SK-N-SH treated with all-trans-retinoic acid at 6 μM for 48 hours (cell line): ENCODE measurements around the gene FGF21.

Experiments used
- ATAC-seq: fragments of 200-7000 bp; cut with Tn5 transposase; 3 replicates; pipeline ENCODE4 v1.9.1; 2020; ENCODE audit warnings: mild to moderate bottlenecking, moderate library complexity
- ARNTL ChIP-seq: fragments of 450-650 bp; formaldehyde crosslinking; IDR thresholded peaks from 2 replicates; pipeline ENCODE4 v1.5.0; 2020; ENCODE audit warnings: low read depth, mild to moderate bottlenecking, moderate library complexity, borderline replicate concordance
- BACH2 ChIP-seq: fragments of 250-450 bp; sonication (Bioruptor Pico); IDR thresholded peaks from 2 replicates; pipeline ENCODE4 v1.9.0; 2021; ENCODE audit warnings: mild to moderate bottlenecking, borderline replicate concordance
- CSDC2 ChIP-seq: fragments of 250-450 bp; sonication (Bioruptor Pico); IDR thresholded peaks from 2 replicates; pipeline ENCODE4 v1.5.0; 2020; ENCODE audit warnings: mild to moderate bottlenecking, moderate library complexity
- ESRRG ChIP-seq: fragments of 250-450 bp; sonication (Bioruptor Pico); IDR thresholded peaks from 2 replicates; pipeline ENCODE4 v1.6.1; 2021; ENCODE audit warnings: mild to moderate bottlenecking
- GLIS3 ChIP-seq: fragments of 250-450 bp; sonication (Bioruptor Pico); IDR thresholded peaks from 2 replicates; pipeline ENCODE4 v1.5.0; 2020; ENCODE audit warnings: mild to moderate bottlenecking, moderate library complexity
- OSR1 ChIP-seq: fragments of 250-450 bp; sonication (Bioruptor Pico); IDR thresholded peaks from 2 replicates; pipeline ENCODE4 v1.8.0; 2022; ENCODE audit warnings: moderate library complexity, mild to moderate bottlenecking, inconsistent platforms
- PPARA ChIP-seq: fragments of 250-450 bp; sonication (Bioruptor Pico); IDR thresholded peaks from 2 replicates; pipeline ENCODE4 v1.5.0; 2020; ENCODE audit warnings: mild to moderate bottlenecking, borderline replicate concordance
- RARB ChIP-seq: fragments of 250-450 bp; sonication (Bioruptor Pico); IDR thresholded peaks from 2 replicates; pipeline ENCODE4 v1.8.0; 2021; ENCODE audit warnings: mild to moderate bottlenecking, moderate library complexity
- TOX ChIP-seq: fragments of 250-450 bp; sonication (Bioruptor Pico); IDR thresholded peaks from 2 replicates; pipeline ENCODE4 v1.8.0; 2021; ENCODE audit warnings: mild to moderate bottlenecking, moderate library complexity, borderline replicate concordance
- ZFP3 ChIP-seq: fragments of 250-450 bp; sonication (Bioruptor Pico); IDR thresholded peaks from 2 replicates; pipeline ENCODE4 v1.5.0; 2020; ENCODE audit warnings: mild to moderate bottlenecking, moderate library complexity
- ZFP30 ChIP-seq: fragments of 450-650 bp; formaldehyde crosslinking; IDR thresholded peaks from 2 replicates; pipeline ENCODE4 v1.5.0; 2022; ENCODE audit warnings: mild to moderate bottlenecking, moderate library complexity
- ZNF565 ChIP-seq: fragments of 450-650 bp; formaldehyde crosslinking; conservative IDR thresholded peaks from 2 replicates; pipeline ENCODE4 v1.5.0; 2020; ENCODE audit warnings: low read depth, mild to moderate bottlenecking, moderate library complexity
- ZNF70 ChIP-seq: fragments of 450-650 bp; formaldehyde crosslinking; IDR thresholded peaks from 2 replicates; pipeline ENCODE4 v1.5.0; 2020; ENCODE audit warnings: mild to moderate bottlenecking, moderate library complexity
- ZNF8 ChIP-seq: fragments of 450-650 bp; formaldehyde crosslinking; IDR thresholded peaks from 2 replicates; pipeline ENCODE4 v1.5.0; 2020; ENCODE audit warnings: mild to moderate bottlenecking, moderate library complexity
- TF ChIP-seq, protein P1 (sequence below): fragments of 250-450 bp; sonication (Bioruptor Pico); IDR thresholded peaks from 2 replicates; pipeline ENCODE4 v1.5.0; 2020; ENCODE audit warnings: mild to moderate bottlenecking, moderate library complexity
- TF ChIP-seq, protein P2 (sequence below): fragments of 250-450 bp; sonication (Bioruptor Pico); IDR thresholded peaks from 2 replicates; pipeline ENCODE4 v1.5.1; 2021; ENCODE audit warnings: mild to moderate bottlenecking, moderate library complexity
- TF ChIP-seq, protein P3 (sequence below): fragments of 250-450 bp; sonication (Bioruptor Pico); IDR thresholded peaks from 2 replicates; pipeline ENCODE4 v1.8.0; 2021; ENCODE audit warnings: low read depth, mild to moderate bottlenecking, moderate library complexity, borderline replicate concordance
- TF ChIP-seq, protein P4 (sequence below): fragments of 250-450 bp; sonication (Bioruptor Pico); IDR thresholded peaks from 2 replicates; pipeline ENCODE4 v1.5.1; 2020; ENCODE audit warnings: low read depth, mild to moderate bottlenecking, moderate library complexity

FGF21 gene

DNA sequence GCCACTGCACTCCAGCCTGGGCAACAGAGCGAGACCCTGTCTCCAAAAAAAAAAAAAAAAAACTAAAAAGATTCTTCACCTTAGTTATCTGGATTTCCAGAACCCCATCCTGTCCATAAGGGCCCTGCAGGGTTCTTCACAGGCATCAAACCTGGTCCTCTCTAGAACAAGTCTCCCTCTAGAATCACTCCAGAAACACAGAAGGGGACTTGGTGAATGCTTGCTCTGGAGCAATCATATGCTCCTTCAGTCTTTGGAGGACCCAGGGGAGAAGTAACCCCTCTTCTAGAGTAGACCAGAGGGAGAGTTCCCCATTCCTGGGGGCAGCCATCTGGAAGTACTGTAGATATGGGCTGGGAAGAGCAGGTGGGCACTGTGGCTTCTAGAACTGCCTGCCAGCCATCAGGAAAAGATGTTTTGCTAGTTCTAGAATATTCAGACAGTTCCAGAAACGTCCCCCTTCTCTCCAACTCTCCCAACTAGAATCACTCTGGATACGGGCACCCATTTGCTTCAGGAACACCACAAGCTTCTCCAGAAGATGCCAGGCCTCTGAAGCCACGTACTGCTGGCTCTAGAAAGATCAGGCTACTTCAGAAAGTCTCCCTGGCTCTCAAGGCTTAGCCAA, 5.6 kb upstream of the FGF21 start:
- ATAC-seq: no peak
- TF ChIP-seq, protein P1, sequence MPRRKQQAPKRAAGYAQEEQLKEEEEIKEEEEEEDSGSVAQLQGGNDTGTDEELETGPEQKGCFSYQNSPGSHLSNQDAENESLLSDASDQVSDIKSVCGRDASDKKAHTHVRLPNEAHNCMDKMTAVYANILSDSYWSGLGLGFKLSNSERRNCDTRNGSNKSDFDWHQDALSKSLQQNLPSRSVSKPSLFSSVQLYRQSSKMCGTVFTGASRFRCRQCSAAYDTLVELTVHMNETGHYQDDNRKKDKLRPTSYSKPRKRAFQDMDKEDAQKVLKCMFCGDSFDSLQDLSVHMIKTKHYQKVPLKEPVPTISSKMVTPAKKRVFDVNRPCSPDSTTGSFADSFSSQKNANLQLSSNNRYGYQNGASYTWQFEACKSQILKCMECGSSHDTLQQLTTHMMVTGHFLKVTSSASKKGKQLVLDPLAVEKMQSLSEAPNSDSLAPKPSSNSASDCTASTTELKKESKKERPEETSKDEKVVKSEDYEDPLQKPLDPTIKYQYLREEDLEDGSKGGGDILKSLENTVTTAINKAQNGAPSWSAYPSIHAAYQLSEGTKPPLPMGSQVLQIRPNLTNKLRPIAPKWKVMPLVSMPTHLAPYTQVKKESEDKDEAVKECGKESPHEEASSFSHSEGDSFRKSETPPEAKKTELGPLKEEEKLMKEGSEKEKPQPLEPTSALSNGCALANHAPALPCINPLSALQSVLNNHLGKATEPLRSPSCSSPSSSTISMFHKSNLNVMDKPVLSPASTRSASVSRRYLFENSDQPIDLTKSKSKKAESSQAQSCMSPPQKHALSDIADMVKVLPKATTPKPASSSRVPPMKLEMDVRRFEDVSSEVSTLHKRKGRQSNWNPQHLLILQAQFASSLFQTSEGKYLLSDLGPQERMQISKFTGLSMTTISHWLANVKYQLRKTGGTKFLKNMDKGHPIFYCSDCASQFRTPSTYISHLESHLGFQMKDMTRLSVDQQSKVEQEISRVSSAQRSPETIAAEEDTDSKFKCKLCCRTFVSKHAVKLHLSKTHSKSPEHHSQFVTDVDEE (CRISPR knock-in tag): no peak

DNA sequence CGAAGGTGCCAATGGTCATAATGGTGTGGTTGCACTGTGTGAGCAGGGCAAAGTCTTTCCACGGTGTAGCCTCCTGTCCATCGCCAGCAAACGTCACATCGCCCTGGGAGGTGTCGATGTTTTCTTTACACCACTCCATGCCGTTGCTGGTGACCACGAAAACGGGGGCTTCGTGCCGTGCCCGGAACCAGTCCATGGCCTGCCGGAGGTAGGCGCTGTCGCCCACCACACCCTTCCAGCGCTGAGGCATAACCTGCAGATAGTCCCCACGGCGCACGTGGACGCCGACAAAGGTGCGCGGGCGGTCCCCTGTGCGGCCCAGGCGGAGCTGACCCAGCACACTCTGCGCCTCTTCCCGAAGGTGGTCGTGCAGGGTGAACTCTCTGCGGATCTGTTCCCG, 5.0 kb upstream of the FGF21 start:
- no peak for ATAC-seq
- TF ChIP-seq, protein P2, sequence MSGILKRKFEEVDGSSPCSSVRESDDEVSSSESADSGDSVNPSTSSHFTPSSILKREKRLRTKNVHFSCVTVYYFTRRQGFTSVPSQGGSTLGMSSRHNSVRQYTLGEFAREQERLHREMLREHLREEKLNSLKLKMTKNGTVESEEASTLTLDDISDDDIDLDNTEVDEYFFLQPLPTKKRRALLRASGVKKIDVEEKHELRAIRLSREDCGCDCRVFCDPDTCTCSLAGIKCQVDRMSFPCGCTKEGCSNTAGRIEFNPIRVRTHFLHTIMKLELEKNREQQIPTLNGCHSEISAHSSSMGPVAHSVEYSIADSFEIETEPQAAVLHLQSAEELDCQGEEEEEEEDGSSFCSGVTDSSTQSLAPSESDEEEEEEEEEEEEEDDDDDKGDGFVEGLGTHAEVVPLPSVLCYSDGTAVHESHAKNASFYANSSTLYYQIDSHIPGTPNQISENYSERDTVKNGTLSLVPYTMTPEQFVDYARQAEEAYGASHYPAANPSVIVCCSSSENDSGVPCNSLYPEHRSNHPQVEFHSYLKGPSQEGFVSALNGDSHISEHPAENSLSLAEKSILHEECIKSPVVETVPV (CRISPR knock-in tag): no peak
- TF ChIP-seq PPARA (CRISPR knock-in tag) (no peak), ARNTL (CRISPR knock-in tag) (no peak), RARB (CRISPR knock-in tag) (no peak), ZFP3 (CRISPR knock-in tag) (no peak), ZNF70 (CRISPR knock-in tag) (no peak), GLIS3 (no peak), TOX (CRISPR knock-in tag) (no peak), BACH2 (CRISPR knock-in tag) (no peak)
- TF ChIP-seq, protein P3, sequence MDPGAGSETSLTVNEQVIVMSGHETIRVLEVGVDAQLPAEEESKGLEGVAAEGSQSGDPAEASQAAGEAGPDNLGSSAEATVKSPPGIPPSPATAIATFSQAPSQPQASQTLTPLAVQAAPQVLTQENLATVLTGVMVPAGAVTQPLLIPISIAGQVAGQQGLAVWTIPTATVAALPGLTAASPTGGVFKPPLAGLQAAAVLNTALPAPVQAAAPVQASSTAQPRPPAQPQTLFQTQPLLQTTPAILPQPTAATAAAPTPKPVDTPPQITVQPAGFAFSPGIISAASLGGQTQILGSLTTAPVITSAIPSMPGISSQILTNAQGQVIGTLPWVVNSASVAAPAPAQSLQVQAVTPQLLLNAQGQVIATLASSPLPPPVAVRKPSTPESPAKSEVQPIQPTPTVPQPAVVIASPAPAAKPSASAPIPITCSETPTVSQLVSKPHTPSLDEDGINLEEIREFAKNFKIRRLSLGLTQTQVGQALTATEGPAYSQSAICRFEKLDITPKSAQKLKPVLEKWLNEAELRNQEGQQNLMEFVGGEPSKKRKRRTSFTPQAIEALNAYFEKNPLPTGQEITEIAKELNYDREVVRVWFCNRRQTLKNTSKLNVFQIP: no peak
- TF ChIP-seq, protein P1 (CRISPR knock-in tag): no peak
- TF ChIP-seq, all 23 proteins: peak for 0

DNA sequence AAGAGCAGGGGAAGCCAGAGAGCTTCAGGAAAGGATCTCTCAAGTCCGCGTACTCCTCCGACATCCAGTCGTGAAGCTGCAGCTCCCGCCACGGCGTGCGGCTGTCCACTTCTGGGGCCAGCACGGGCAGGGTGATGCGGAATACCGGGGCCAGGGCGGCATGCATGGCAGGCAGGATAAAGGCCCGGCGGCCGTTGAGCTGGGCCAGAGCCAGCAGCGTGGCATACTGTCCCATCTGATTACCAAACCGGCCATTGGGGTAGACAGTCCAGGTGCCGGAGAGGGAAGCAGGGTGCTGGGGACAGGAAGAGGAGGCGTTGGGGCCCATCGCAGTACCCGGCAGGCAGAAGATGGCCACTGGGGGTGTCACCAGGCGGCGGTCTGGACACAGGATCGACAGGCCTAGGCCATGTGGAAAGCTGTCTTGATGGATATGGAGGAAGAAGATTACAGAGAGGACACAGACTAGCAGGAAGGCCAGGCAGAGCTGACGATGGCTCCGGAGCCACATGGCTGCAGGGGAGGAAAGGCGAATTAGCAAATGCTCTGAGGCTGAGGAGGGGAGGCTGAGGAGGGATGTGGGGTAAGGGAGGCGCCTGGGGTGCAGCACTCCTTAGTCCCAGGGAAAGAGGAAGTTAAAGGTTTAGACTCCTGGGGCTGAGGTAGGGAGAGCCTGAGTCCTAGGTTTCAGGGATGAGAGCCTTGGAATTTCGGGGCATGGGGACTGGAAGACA, 4.4 kb upstream of the FGF21 start:
- ATAC-seq: no peak
- TF ChIP-seq, protein P4, sequence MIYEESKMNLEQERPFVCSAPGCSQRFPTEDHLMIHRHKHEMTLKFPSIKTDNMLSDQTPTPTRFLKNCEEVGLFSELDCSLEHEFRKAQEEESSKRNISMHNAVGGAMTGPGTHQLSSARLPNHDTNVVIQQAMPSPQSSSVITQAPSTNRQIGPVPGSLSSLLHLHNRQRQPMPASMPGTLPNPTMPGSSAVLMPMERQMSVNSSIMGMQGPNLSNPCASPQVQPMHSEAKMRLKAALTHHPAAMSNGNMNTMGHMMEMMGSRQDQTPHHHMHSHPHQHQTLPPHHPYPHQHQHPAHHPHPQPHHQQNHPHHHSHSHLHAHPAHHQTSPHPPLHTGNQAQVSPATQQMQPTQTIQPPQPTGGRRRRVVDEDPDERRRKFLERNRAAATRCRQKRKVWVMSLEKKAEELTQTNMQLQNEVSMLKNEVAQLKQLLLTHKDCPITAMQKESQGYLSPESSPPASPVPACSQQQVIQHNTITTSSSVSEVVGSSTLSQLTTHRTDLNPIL: no peak
- TF ChIP-seq ZFP3 (CRISPR knock-in tag) (no peak), ARNTL (CRISPR knock-in tag) (no peak), OSR1 (CRISPR knock-in tag) (no peak), ZNF70 (CRISPR knock-in tag) (no peak), GLIS3 (no peak), ZNF8 (CRISPR knock-in tag) (no peak), ESRRG (CRISPR knock-in tag) (no peak), RARB (CRISPR knock-in tag) (no peak), ZFP30 (CRISPR knock-in tag) (no peak), CSDC2 (CRISPR knock-in tag) (no peak), ZNF565 (CRISPR knock-in tag) (no peak)
- TF ChIP-seq, protein P2 (CRISPR knock-in tag): no peak
- TF ChIP-seq, all 23 proteins: peak for 0
